ENCODE results near the gene FAM89B. TPM values are rescaled to one million over a fixed set of nuclear protein-coding genes. Genes with fewer than 3 reads are reported as not detected.

The FAM89B gene
- total RNA-seq, 1 donor from 2014 or later: 86.8 TPM

DNA sequence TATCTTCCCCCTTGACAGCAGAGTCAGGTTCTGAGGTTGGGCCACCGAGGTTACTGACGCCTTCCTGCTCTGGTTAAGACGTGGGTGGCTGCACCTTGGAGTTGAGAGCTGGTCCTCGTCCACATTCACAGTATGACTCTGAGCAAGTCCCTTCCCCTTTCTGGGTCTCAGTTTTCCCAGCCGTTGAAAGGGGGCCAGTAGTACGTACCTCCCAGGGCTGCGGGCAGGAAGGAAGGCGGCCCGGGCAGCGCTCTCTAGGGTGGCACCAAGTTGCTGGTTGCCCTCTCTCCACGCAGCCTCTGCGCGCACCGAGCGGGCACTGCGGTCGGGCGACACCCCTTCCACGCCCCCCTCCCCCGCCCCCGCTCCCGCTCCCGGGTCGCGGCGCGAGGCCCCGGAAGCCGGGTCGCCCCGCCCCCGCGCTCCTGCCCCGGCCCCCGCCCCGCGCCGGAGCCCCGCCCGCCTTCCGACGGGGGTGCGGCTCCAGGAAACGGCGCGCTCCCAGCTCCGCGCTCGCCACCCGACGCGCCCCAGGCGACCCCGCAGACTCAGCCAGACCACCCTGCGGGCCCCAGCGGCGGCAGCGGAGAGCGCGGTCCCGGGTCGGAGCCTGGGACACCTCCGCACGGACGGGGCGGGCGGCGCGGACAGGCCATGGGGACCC, 3.4 kb downstream of the FAM89B start, which contains the start of gene EHBP1L1:
EHBP1L1 (plus strand) TSS at position 486 of the 664 bp plus-strand sequence. CDS start 250 bp downstream, outside the sequence.
- no peak for DNase-seq (ENCODE audit: low spot score)
- TF ChIP-seq, protein P1, sequence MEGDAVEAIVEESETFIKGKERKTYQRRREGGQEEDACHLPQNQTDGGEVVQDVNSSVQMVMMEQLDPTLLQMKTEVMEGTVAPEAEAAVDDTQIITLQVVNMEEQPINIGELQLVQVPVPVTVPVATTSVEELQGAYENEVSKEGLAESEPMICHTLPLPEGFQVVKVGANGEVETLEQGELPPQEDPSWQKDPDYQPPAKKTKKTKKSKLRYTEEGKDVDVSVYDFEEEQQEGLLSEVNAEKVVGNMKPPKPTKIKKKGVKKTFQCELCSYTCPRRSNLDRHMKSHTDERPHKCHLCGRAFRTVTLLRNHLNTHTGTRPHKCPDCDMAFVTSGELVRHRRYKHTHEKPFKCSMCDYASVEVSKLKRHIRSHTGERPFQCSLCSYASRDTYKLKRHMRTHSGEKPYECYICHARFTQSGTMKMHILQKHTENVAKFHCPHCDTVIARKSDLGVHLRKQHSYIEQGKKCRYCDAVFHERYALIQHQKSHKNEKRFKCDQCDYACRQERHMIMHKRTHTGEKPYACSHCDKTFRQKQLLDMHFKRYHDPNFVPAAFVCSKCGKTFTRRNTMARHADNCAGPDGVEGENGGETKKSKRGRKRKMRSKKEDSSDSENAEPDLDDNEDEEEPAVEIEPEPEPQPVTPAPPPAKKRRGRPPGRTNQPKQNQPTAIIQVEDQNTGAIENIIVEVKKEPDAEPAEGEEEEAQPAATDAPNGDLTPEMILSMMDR (IDR thresholded peaks at IDR 0.05): no peak
- peak within 1 kb of the TSS; percentile 91 for H3K27ac Mint-ChIP-seq (ENCODE audit: unreplicated experiment)
- H3K4me1 Mint-ChIP-seq (ENCODE audit: low read depth): peaks cover 61% of the 10 kb centered on the region
- no peaks in the 10 kb centered on the region for H3K27me3 Mint-ChIP-seq (ENCODE audit: low read depth)
- peak within 1 kb of the TSS; percentile 83 for H3K4me3 Mint-ChIP-seq (ENCODE audit: unreplicated experiment)
- peaks cover 9% of the 10 kb centered on the region for H3K36me3 Mint-ChIP-seq (ENCODE audit: low read depth)
- H3K9me3 Mint-ChIP-seq (ENCODE audit: low read depth): no peaks in the 10 kb centered on the region

DNA sequence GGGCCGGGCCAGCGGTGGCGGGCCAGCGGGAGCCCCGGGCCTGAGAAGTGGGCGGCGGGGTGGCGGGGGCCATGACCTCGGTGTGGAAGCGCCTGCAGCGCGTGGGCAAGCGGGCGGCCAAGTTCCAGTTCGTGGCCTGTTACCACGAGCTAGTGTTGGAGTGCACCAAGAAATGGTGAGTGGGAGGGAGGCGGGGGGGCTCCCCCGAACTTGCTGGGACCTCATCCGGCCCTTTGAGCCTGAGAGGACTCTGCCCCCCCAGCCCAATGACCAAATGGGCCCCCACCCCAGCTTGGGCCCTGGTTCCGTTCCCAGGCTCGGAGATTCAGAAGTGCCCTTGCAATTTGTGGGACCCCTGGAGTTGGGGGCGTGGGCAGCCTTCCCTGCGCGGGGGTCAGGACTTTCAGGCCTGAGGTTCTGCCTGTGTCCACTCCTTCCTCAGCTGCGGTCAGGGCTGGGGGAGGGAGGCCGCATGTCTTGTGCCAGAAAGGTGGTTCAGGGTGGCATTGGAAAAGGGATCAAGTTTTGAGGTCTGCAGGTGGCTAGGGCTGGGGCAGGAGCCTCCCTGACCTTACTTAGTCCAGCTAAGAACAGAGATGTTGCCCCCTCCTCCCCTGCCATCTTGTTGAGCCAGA, 4.0 kb downstream of the FAM89B start:
- Mint-ChIP-seq H3K4me3 (ENCODE audit: unreplicated experiment) (peak overlapping the region; percentile 83), H3K4me1 (ENCODE audit: low read depth) (peaks cover 57% of the 10 kb centered on the region), H3K27me3 (ENCODE audit: low read depth) (no peaks in the 10 kb centered on the region), H3K36me3 (ENCODE audit: low read depth) (peaks cover 12% of the 10 kb centered on the region), H3K9me3 (ENCODE audit: low read depth) (no peaks in the 10 kb centered on the region), H3K27ac (ENCODE audit: unreplicated experiment) (peak overlapping the region; percentile 84)
- no peak for DNase-seq (ENCODE audit: low spot score)
- TF ChIP-seq, protein P1 (IDR thresholded peaks at IDR 0.05): no peak

DNA sequence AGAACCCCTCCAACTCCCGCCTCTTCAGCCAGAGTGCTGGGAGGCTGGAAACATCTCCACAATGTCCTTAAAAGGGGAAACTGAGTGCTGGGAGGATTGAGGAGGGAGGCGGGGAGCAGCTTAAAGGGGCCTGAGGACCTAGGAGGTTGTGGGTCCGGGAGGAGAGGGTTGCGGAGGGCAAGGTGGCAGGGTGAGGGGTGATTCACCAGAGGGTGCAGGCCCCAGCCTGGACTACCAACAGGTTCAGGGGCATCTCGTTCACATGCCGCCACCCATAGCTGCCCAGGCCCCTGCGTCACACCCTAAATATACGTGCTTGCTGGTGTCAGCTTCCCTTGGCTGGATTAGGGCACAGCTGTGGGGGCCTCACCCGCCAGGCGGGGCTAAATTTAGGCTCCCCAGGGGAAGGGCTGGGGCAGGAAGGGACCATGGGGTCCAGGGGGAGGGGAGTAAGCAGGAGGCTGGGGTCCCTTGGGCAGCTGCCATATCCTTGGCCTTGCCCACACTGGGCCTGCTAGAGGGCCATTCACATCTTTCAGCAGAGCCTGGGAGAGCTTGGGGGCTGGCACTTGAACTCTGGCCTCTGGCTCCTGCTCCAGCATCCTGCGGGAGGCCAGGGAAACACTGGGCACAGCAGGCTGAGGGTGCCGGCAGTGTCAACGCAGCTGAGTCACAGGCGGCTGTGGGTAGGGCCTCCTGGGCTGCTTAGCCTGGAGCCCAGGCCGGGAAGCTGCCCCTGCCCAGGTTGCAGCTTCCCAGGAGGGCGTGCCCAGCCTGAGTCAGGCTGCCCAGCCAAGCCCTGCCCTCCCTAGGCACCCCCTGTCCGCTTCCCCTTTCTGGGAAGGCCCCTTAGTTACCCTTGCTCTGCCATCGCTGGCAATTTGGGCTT, 4.8 kb downstream of the FAM89B start:
- Mint-ChIP-seq H3K36me3 (ENCODE audit: low read depth) (peaks cover 14% of the 10 kb centered on the region), H3K4me1 (ENCODE audit: low read depth) (peaks cover 49% of the 10 kb centered on the region), H3K27ac (ENCODE audit: unreplicated experiment) (peak overlapping the region; percentile 84), H3K9me3 (ENCODE audit: low read depth) (no peaks in the 10 kb centered on the region), H3K4me3 (ENCODE audit: unreplicated experiment) (peak overlapping the region; percentile 83), H3K27me3 (ENCODE audit: low read depth) (no peaks in the 10 kb centered on the region)
- TF ChIP-seq, protein P1 (IDR thresholded peaks at IDR 0.05): no peak
- DNase-seq (ENCODE audit: low spot score): no peak

DNA sequence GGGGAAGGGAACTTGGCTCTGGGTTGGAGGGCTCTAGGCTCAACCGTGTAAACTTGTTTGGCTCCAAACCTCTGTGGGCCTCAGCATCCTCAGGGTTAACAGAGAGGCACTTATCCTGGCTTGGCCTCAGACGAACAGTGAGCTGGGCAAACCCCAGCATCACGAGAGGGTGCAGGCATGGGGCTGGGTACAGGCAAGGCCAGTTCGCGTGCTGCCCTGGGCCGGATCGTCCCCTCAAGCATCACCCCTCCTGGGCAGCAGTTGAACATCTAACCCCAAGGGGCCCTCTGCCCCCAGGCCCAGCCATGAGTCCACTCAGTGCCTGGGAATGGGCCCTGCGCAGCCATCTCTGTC, 5.4 kb downstream of the FAM89B start:
- no peaks in the 10 kb centered on the region for H3K27me3 Mint-ChIP-seq (ENCODE audit: low read depth)
- peak overlapping the region; percentile 83 for H3K4me3 Mint-ChIP-seq (ENCODE audit: unreplicated experiment)
- peak overlapping the region; percentile 54 for H3K27ac Mint-ChIP-seq (ENCODE audit: unreplicated experiment)
- peaks cover 14% of the 10 kb centered on the region for H3K36me3 Mint-ChIP-seq (ENCODE audit: low read depth)
- peaks cover 46% of the 10 kb centered on the region for H3K4me1 Mint-ChIP-seq (ENCODE audit: low read depth)
- DNase-seq (ENCODE audit: low spot score): no peak
- H3K9me3 Mint-ChIP-seq (ENCODE audit: low read depth): no peaks in the 10 kb centered on the region
- TF ChIP-seq, protein P1 (IDR thresholded peaks at IDR 0.05): no peak

DNA sequence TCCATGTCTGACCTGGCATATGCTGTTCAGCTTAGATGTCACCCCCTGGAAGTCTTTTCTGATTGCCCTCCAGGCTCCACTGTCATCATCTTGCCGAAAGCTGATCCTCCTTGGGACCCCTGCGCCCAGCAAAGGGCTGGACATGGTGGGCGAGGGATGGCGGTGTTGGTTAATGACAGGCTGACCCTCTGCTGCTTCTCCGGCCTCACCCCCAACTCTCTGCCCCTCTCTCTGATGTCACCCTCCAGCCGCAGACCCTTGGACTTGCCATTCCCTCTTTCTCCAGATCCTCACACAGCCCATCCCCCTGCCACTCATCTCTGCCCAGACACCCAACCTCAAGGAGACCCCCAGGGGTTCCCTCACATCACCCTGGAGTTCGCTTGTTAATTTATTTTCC, 5.8 kb downstream of the FAM89B start:
- H3K4me3 Mint-ChIP-seq (ENCODE audit: unreplicated experiment): peak overlapping the region; percentile 83
- peaks cover 44% of the 10 kb centered on the region for H3K4me1 Mint-ChIP-seq (ENCODE audit: low read depth)
- TF ChIP-seq, protein P1 (IDR thresholded peaks at IDR 0.05): no peak
- H3K36me3 Mint-ChIP-seq (ENCODE audit: low read depth): peaks cover 14% of the 10 kb centered on the region
- no peaks in the 10 kb centered on the region for H3K9me3 Mint-ChIP-seq (ENCODE audit: low read depth)
- no peak for DNase-seq (ENCODE audit: low spot score)
- H3K27ac Mint-ChIP-seq (ENCODE audit: unreplicated experiment): no peak overlapping the region
- no peaks in the 10 kb centered on the region for H3K27me3 Mint-ChIP-seq (ENCODE audit: low read depth)
